ENCODE measurements around the gene RALGPS2. TPM values are rescaled to one million over a fixed set of nuclear protein-coding genes. Genes with fewer than 3 reads are reported as not detected.

RALGPS2 gene
- total and polyA plus RNA-seq, 9 of the 15 experiments (the other 6 are each of a cell fraction or from before 2014, with no cell fraction given), result 0.28 to 6.5 (median 2.6) TPM

DNA sequence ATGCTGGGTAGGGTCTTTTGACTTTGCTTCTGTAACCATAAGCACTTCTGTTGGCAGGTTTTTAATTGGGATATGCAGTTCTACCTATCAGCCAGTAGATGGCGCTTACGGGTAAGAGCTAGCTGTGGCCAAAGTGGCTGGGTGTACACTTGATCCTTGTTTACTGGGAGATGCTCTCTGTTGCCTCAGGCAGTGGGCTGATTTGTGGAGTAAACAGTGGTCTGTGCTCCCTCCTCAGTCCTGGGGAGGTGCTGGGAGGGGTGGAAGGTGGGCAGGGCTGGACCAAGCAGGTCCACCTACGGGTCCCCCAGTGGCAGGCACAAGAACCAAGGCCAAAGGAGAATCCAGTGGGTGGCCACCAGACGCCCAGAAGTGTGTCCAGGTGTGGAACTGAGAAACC, 43.4 kb downstream of the RALGPS2 start (continued):
- no peak for TF ChIP-seq LCOR (CRISPR knock-in tag; IDR thresholded peaks at IDR 0.05)
- TF ChIP-seq ZNF584 (CRISPR knock-in tag; IDR thresholded peaks at IDR 0.05; ENCODE audit: low read depth), result no peak
- TF ChIP-seq TEAD1 (CRISPR knock-in tag; IDR thresholded peaks at IDR 0.05), result no peak
- TF ChIP-seq, protein P1, sequence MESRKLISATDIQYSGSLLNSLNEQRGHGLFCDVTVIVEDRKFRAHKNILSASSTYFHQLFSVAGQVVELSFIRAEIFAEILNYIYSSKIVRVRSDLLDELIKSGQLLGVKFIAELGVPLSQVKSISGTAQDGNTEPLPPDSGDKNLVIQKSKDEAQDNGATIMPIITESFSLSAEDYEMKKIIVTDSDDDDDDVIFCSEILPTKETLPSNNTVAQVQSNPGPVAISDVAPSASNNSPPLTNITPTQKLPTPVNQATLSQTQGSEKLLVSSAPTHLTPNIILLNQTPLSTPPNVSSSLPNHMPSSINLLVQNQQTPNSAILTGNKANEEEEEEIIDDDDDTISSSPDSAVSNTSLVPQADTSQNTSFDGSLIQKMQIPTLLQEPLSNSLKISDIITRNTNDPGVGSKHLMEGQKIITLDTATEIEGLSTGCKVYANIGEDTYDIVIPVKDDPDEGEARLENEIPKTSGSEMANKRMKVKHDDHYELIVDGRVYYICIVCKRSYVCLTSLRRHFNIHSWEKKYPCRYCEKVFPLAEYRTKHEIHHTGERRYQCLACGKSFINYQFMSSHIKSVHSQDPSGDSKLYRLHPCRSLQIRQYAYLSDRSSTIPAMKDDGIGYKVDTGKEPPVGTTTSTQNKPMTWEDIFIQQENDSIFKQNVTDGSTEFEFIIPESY (CRISPR knock-in tag; IDR thresholded peaks at IDR 0.05), result no peak
- no peak for TF ChIP-seq MEIS2 (IDR thresholded peaks at IDR 0.05; ENCODE audit: partially characterized antibody)
- TF ChIP-seq, protein P2, sequence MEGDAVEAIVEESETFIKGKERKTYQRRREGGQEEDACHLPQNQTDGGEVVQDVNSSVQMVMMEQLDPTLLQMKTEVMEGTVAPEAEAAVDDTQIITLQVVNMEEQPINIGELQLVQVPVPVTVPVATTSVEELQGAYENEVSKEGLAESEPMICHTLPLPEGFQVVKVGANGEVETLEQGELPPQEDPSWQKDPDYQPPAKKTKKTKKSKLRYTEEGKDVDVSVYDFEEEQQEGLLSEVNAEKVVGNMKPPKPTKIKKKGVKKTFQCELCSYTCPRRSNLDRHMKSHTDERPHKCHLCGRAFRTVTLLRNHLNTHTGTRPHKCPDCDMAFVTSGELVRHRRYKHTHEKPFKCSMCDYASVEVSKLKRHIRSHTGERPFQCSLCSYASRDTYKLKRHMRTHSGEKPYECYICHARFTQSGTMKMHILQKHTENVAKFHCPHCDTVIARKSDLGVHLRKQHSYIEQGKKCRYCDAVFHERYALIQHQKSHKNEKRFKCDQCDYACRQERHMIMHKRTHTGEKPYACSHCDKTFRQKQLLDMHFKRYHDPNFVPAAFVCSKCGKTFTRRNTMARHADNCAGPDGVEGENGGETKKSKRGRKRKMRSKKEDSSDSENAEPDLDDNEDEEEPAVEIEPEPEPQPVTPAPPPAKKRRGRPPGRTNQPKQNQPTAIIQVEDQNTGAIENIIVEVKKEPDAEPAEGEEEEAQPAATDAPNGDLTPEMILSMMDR (IDR thresholded peaks at IDR 0.05 in 2 of 3, conservative IDR thresholded peaks at IDR 0.05 in 1 of 3; ENCODE audit: insufficient read depth in 2 of 3, low read depth in 1 of 3, low read length in 3 of 3), result peak; percentile 78 to 93 (median 93)
- 0 out of 2 replicates have a peak, but pooled peaks have one; percentile 17 for TF ChIP-seq JUND (IDR thresholded peaks at IDR 0.05; ENCODE audit: borderline replicate concordance, low read depth, low read length)
- TF ChIP-seq JUND (tag; IDR thresholded peaks at IDR 0.05; ENCODE audit: borderline replicate concordance, low read depth, low read length), result no peak
- TF ChIP-seq, protein P3, sequence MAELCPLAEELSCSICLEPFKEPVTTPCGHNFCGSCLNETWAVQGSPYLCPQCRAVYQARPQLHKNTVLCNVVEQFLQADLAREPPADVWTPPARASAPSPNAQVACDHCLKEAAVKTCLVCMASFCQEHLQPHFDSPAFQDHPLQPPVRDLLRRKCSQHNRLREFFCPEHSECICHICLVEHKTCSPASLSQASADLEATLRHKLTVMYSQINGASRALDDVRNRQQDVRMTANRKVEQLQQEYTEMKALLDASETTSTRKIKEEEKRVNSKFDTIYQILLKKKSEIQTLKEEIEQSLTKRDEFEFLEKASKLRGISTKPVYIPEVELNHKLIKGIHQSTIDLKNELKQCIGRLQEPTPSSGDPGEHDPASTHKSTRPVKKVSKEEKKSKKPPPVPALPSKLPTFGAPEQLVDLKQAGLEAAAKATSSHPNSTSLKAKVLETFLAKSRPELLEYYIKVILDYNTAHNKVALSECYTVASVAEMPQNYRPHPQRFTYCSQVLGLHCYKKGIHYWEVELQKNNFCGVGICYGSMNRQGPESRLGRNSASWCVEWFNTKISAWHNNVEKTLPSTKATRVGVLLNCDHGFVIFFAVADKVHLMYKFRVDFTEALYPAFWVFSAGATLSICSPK (IDR thresholded peaks at IDR 0.05; ENCODE audit: borderline replicate concordance), result no peak
- TF ChIP-seq, protein P4, sequence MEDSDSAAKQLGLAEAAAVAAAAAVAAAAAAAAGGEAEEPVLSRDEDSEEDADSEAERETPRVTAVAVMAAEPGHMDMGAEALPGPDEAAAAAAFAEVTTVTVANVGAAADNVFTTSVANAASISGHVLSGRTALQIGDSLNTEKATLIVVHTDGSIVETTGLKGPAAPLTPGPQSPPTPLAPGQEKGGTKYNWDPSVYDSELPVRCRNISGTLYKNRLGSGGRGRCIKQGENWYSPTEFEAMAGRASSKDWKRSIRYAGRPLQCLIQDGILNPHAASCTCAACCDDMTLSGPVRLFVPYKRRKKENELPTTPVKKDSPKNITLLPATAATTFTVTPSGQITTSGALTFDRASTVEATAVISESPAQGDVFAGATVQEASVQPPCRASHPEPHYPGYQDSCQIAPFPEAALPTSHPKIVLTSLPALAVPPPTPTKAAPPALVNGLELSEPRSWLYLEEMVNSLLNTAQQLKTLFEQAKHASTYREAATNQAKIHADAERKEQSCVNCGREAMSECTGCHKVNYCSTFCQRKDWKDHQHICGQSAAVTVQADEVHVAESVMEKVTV (CRISPR knock-in tag; IDR thresholded peaks at IDR 0.05), result no peak; the same call in 1 of the 2 replicates
- no peak for TF ChIP-seq FOSL1 (tag; conservative IDR thresholded peaks at IDR 0.05)
- TF ChIP-seq SMC3 (conservative IDR thresholded peaks at IDR 0.05; ENCODE audit: insufficient read depth, low read depth, low read length), result peak; percentile 82
- no peak for TF ChIP-seq CBX2 (IDR thresholded peaks at IDR 0.05; ENCODE audit: insufficient read depth, low read length, poor library complexity, severe bottlenecking)
- TF ChIP-seq MYNN (IDR thresholded peaks at IDR 0.05), result no peak
- TF ChIP-seq MYNN (CRISPR knock-in tag; IDR thresholded peaks at IDR 0.05), result no peak
- peak; percentile 57; the same call in 1 of the 2 replicates for TF ChIP-seq ARID2 (IDR thresholded peaks at IDR 0.05)
- no peak for TF ChIP-seq IRF2 (CRISPR knock-in tag; IDR thresholded peaks at IDR 0.05)
- TF ChIP-seq POLR3A (IDR thresholded peaks at IDR 0.05; ENCODE audit: borderline replicate concordance, extremely low read depth, insufficient read depth, insufficient read length), result no peak
- TF ChIP-seq WHSC1 (IDR thresholded peaks at IDR 0.05; ENCODE audit: low read length), result no peak
